OCI-LY1 (cell line): ENCODE measurements around the gene CEP78.
"Not testable (repeated sequence)": the region's sequence is repeated elsewhere in the genome, so short reads cannot be mapped to it uniquely, and the experiment has no call there.

Experiments
- H2AFZ ChIP-seq: fragments of 200-600 bp; sonication (generic), shearing (Covaris generic); 2 replicates; pipeline ENCODE4 v1.6.0; 2014; ENCODE audit warnings: antibody characterized with exemption, mild to moderate bottlenecking, low read length
- H3F3A ChIP-seq: fragments of 200-600 bp; sonication (generic), shearing (Covaris generic); 2 replicates; pipeline ENCODE4 v1.6.0; 2014; ENCODE audit warnings: mild to moderate bottlenecking, antibody characterized with exemption, low read length, moderate library complexity; ENCODE audit not compliant: insufficient read depth
- H3K27ac ChIP-seq: fragments of 200-600 bp; sonication (generic); 2 replicates; pipeline ENCODE4 v1.5.1; 2014; ENCODE audit warnings: low read length, mixed run types, mild to moderate bottlenecking, low read depth; ENCODE audit not compliant: poor library complexity, severe bottlenecking
- H3K27me3 ChIP-seq: fragments of 200-600 bp; sonication (generic); 2 replicates; pipeline ENCODE4 v1.6.0; 2014; ENCODE audit warnings: antibody characterized with exemption, mild to moderate bottlenecking, low read length, moderate library complexity; ENCODE audit not compliant: insufficient read depth
- H3K36me3 ChIP-seq: fragments of 200-600 bp; sonication (generic); 2 replicates; pipeline ENCODE4 v1.6.1; 2014; ENCODE audit warnings: mild to moderate bottlenecking, antibody characterized with exemption, low read length, moderate library complexity, mixed read lengths; ENCODE audit not compliant: insufficient read depth
- H3K4me1 ChIP-seq: fragments of 200-600 bp; sonication (generic); 2 replicates; pipeline ENCODE4 v1.5.1; 2014; ENCODE audit warnings: mild to moderate bottlenecking, low read length, moderate library complexity; ENCODE audit not compliant: insufficient read depth, severe bottlenecking
- H3K4me2 ChIP-seq: fragments of 200-600 bp; sonication (generic), shearing (Covaris generic); 2 replicates; pipeline ENCODE4 v1.6.1; 2014; ENCODE audit warnings: low read length
- H3K4me3 ChIP-seq: fragments of 200-600 bp; sonication (generic); 2 replicates; pipeline ENCODE4 v1.5.1; 2014; ENCODE audit warnings: low read length, low read depth, mild to moderate bottlenecking, mixed read lengths; ENCODE audit not compliant: poor library complexity, severe bottlenecking
- H3K79me2 ChIP-seq: fragments of 200-600 bp; shearing (Covaris generic); 2 replicates; pipeline ENCODE4 v1.6.1; 2016; ENCODE audit warnings: mixed run types, low read length, mixed read lengths; ENCODE audit not compliant: insufficient read depth
- H3K9ac ChIP-seq: fragments of 200-600 bp; sonication (generic), shearing (Covaris generic); 2 replicates; pipeline ENCODE4 v1.6.1; 2014; ENCODE audit warnings: mild to moderate bottlenecking, low read length, mixed read lengths
- H3K9me2 ChIP-seq: fragments of 200-600 bp; sonication (generic), shearing (Covaris generic); 2 replicates; pipeline ENCODE4 v1.6.1; 2014; ENCODE audit warnings: low read depth, mild to moderate bottlenecking, low read length, mixed read lengths
- H3K9me3 ChIP-seq: fragments of 200-600 bp; shearing (Covaris generic); 2 replicates; pipeline ENCODE4 v1.6.1; 2014; ENCODE audit warnings: low read length, mixed read lengths
- H4K20me1 ChIP-seq: fragments of 200-600 bp; sonication (generic), shearing (Covaris generic); 2 replicates; pipeline ENCODE4 v1.6.0; 2016; ENCODE audit warnings: mild to moderate bottlenecking, low read length; ENCODE audit not compliant: insufficient read depth
- EZH2 ChIP-seq: fragments of 200-600 bp; sonication (generic), shearing (Covaris generic); IDR thresholded peaks from 2 replicates; pipeline ENCODE4 v1.8.0; 2017; ENCODE audit warnings: borderline replicate concordance, mixed run types, mild to moderate bottlenecking, antibody characterized with exemption, low read length, moderate library complexity, mixed read lengths
- TF ChIP-seq, protein P1 (sequence below): fragments of 200-600 bp; sonication (generic), shearing (Covaris generic); IDR thresholded peaks from 2 replicates; pipeline ENCODE4 v1.5.1; 2017; ENCODE audit warnings: mild to moderate bottlenecking, antibody characterized with exemption, low read length, moderate library complexity, mixed read lengths

The CEP78 gene

DNA sequence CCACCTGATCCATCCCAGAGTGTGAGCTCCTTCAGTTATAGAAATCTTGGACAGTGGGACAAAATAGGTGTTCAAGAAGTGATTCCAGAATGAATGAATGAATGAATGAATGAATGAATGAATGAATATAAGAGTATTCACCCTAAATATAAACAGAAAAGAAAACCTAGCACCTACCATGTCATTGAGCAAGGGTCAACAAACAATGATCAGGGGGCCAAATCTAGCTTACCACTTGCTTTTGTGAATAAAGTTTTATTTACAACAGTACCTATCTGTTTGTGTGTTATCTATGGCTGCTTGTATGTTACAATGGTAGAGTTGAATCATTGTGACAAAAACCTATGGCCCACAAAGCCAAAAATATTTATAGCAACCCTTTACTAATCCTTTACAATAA, 43.9 kb upstream of the CEP78 start:
- H3F3A ChIP-seq: no peaks in the 10 kb centered on the region
- no peaks in the 10 kb centered on the region for H4K20me1 ChIP-seq
- H3K9me2 ChIP-seq: no peaks in the 10 kb centered on the region
- H3K4me2 ChIP-seq: no peak overlapping the region
- no peaks in the 10 kb centered on the region for H3K9me3 ChIP-seq
- H3K79me2 ChIP-seq: no peaks in the 10 kb centered on the region
- no peak overlapping the region for H2AFZ ChIP-seq
- no peak overlapping the region for H3K4me3 ChIP-seq
- H3K9ac ChIP-seq: no peak overlapping the region
- H3K36me3 ChIP-seq: no peaks in the 10 kb centered on the region
- H3K27ac ChIP-seq: no peak overlapping the region
- no peak for TF ChIP-seq EZH2
- TF ChIP-seq, protein P1, sequence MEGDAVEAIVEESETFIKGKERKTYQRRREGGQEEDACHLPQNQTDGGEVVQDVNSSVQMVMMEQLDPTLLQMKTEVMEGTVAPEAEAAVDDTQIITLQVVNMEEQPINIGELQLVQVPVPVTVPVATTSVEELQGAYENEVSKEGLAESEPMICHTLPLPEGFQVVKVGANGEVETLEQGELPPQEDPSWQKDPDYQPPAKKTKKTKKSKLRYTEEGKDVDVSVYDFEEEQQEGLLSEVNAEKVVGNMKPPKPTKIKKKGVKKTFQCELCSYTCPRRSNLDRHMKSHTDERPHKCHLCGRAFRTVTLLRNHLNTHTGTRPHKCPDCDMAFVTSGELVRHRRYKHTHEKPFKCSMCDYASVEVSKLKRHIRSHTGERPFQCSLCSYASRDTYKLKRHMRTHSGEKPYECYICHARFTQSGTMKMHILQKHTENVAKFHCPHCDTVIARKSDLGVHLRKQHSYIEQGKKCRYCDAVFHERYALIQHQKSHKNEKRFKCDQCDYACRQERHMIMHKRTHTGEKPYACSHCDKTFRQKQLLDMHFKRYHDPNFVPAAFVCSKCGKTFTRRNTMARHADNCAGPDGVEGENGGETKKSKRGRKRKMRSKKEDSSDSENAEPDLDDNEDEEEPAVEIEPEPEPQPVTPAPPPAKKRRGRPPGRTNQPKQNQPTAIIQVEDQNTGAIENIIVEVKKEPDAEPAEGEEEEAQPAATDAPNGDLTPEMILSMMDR: no peak
- no peaks in the 10 kb centered on the region; the same call in 1 of the 2 replicates for H3K27me3 ChIP-seq
- peaks cover 14% of the 10 kb centered on the region for H3K4me1 ChIP-seq

DNA sequence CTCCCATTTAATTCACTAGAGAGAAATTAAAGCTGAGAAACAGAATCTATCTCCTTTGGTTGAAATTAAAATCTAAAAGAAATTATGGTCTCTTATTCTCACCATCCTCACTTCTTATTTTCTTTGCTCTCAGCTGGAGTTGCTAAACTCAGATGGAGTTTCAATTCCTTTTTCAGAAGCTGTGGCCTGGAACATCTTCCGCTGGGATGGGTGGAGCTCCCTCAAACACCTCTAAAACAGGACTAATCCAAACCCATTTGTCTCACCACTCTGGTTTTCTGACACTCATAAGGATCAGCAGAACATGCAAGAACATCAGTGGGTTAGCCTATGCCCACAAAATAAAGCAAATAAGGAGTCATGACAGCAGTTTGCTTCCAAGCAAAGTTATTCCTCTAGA, 39.6 kb upstream of the CEP78 start:
- Histone ChIP-seq H3K4me3 (no peak overlapping the region), H3F3A (no peaks in the 10 kb centered on the region), H3K4me1 (peaks cover 23% of the 10 kb centered on the region), H3K9ac (no peak overlapping the region), H3K36me3 (no peaks in the 10 kb centered on the region), H2AFZ (no peak overlapping the region), H3K27me3 (no peaks in the 10 kb centered on the region), H3K27ac (peak overlapping the region; percentile 41), H3K79me2 (no peaks in the 10 kb centered on the region), H4K20me1 (no peaks in the 10 kb centered on the region), H3K9me3 (no peaks in the 10 kb centered on the region), H3K9me2 (no peaks in the 10 kb centered on the region), H3K4me2 (peak overlapping the region; percentile 34)
- TF ChIP-seq EZH2: no peak
- TF ChIP-seq, protein P1: no peak

DNA sequence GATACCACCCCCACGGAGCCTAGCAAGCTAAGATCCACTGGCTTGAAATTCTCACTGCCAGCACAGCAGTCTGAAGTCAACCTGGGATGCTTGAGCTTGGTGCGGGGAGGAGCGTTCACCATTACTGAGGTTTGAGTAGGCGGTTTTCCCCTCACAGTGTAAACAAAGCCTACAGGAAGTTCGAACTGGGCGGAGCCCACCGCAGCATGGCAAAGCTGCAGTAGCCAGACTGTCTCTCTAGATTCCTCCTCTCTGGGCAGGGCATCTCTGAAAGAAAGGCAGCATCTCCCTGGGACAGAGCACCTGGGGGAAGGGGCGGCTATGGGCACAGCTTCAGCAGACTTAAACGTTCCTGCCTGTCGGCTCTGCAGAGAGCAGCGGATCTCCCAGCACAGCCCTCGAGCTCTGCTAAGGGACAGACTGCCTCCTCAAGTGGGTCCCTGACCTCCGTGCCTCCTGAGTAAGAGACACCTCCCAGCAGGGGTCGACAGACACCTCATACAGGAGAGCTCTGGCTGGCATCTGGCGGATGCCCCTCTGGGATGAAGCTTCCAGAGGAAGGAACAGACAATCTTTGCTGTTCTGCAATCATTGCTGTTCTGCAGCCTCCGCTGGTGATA, 34.6 kb upstream of the CEP78 start:
- Histone ChIP-seq H3K4me2 (peak overlapping the region; percentile 62), H2AFZ (peak overlapping the region; percentile 99), H3K9ac (peak overlapping the region; percentile 48; the same call in 1 of the 2 replicates), H3K4me1 (peaks cover 21% of the 10 kb centered on the region), H3K27ac (peak overlapping the region; percentile 10), H3K4me3 (peak overlapping the region; percentile 45)
- TF ChIP-seq, protein P1: peak; percentile 18; the same call in 1 of the 2 replicates
- H3F3A ChIP-seq, H3K27me3 ChIP-seq, H4K20me1 ChIP-seq, H3K36me3 ChIP-seq, H3K79me2 ChIP-seq, H3K9me2 ChIP-seq, H3K9me3 ChIP-seq: not testable (repeated sequence)
